ENCODE measurements around the gene FAM228B.

GRCh38 chr2:24123195-24123921 lies at the start of gene FAM228B, which contains the start of gene PFN4:
- TF ChIP-seq CTCF (conservative IDR thresholded peaks at IDR 0.05): no peak
- no peak for TF ChIP-seq EZH2 (IDR thresholded peaks at IDR 0.05; ENCODE audit: low read depth)

Data from PC-9 (cell line).